IMR-90 (cell line): ENCODE data around the gene CDK11B. TPM values are rescaled to one million over a fixed set of nuclear protein-coding genes. Genes with fewer than 3 reads are reported as not detected.

Experiments
- ATAC-seq: fragments of 200-7000 bp; cut with Tn5 transposase; 2 replicates; pipeline ENCODE4 v1.9.1; 2020; ENCODE audit warnings: low read depth, mild to moderate bottlenecking, moderate library complexity
- BruUV-seq: library from RNA; stranded (reverse); fragments of 400-500 nt; replicated peaks from 2 replicates; lab custom pipeline; 2021; lab: Mats Ljungman, UMichigan
- CTCF ChIA-PET: fragments of 300-600 bp; formaldehyde crosslinking; extraction: SDS; loops from one replicate; lab custom pipeline; 2021; ENCODE audit warnings: antibody characterized with exemption; lab: Yijun Ruan, JAX
- POLR2A ChIA-PET: fragments of 300-600 bp; sonication (Branson Sonifier 250); formaldehyde crosslinking; loops from one replicate; lab custom pipeline; 2022; ENCODE audit warnings: antibody characterized with exemption; ENCODE audit not compliant: unreplicated experiment; lab: Charles Lee
- DNase-seq: peaks from one replicate; pipeline ENCODE4 v3.0.0; 2013
- H2AFZ ChIP-seq: replicated peaks from 2 replicates; pipeline ENCODE3; 2013; ENCODE audit warnings: low read length, mild to moderate bottlenecking; ENCODE audit not compliant: poor library complexity
- H2AK5ac ChIP-seq: 2 replicates; pipeline ENCODE4 v1.6.1; 2013; ENCODE audit warnings: low read depth, low read length, inconsistent platforms
- H2AK9ac ChIP-seq: replicated peaks from 2 replicates; pipeline ENCODE3; 2013; ENCODE audit warnings: mild to moderate bottlenecking, low read depth, low read length, moderate library complexity; ENCODE audit not compliant: poor library complexity
- H2BK120ac ChIP-seq: 2 replicates; pipeline ENCODE4 v1.6.1; 2013; ENCODE audit warnings: low read depth, low read length, inconsistent platforms
- H2BK15ac ChIP-seq: 3 replicates; pipeline ENCODE4 v1.6.1; 2013; ENCODE audit warnings: low read depth, low read length, inconsistent platforms
- H2BK20ac ChIP-seq: 2 replicates; pipeline ENCODE4 v1.6.1; 2013; ENCODE audit warnings: low read depth, mild to moderate bottlenecking, inconsistent platforms, low read length, moderate library complexity
- H2BK5ac ChIP-seq: 2 replicates; pipeline ENCODE4 v1.6.1; 2013; ENCODE audit warnings: mild to moderate bottlenecking, low read depth, low read length, inconsistent platforms; ENCODE audit not compliant: poor library complexity, severe bottlenecking
- H3K14ac ChIP-seq: replicated peaks from 2 replicates; pipeline ENCODE4 v1.6.1; 2013; ENCODE audit warnings: low read depth, low read length, inconsistent platforms
- H3K18ac ChIP-seq: 2 replicates; pipeline ENCODE4 v1.6.1; 2013; ENCODE audit warnings: low read depth, low read length, control low read depth
- H3K23ac ChIP-seq: 2 replicates; pipeline ENCODE4 v1.6.1; 2013; ENCODE audit warnings: low read depth, low read length, inconsistent platforms
- H3K27ac ChIP-seq: 2 replicates; pipeline ENCODE4 v1.5.1; 2013; ENCODE audit warnings: mild to moderate bottlenecking, control low read depth, low read length; ENCODE audit not compliant: insufficient read depth
- H3K27me3 ChIP-seq: 2 replicates; pipeline ENCODE4 v1.6.1; 2013; ENCODE audit warnings: low read length; ENCODE audit not compliant: control insufficient read depth, insufficient read depth
- H3K36me3 ChIP-seq: 2 replicates; pipeline ENCODE4 v1.6.1; 2013; ENCODE audit warnings: low read length, mixed read lengths; ENCODE audit not compliant: control insufficient read depth, insufficient read depth
- H3K4ac ChIP-seq: 2 replicates; pipeline ENCODE4 v1.6.1; 2013; ENCODE audit warnings: low read depth, low read length, inconsistent platforms
- H3K4me1 ChIP-seq: 2 replicates; pipeline ENCODE4 v1.6.1; 2013; ENCODE audit warnings: low read length, mixed read lengths; ENCODE audit not compliant: control insufficient read depth, insufficient read depth
- H3K4me2 ChIP-seq: 2 replicates; pipeline ENCODE4 v1.6.1; 2013; ENCODE audit warnings: low read depth, mild to moderate bottlenecking, control low read depth, low read length, moderate library complexity
- H3K4me3 ChIP-seq: 2 replicates; pipeline ENCODE4 v1.5.1; 2013; ENCODE audit warnings: low read depth, mild to moderate bottlenecking, control low read depth, low read length, moderate library complexity; ENCODE audit not compliant: insufficient read depth
- H3K56ac ChIP-seq: 2 replicates; pipeline ENCODE4 v1.6.1; 2013; ENCODE audit warnings: low read length, inconsistent platforms; ENCODE audit not compliant: insufficient read depth; ENCODE audit errors: extremely low read depth
- H3K79me1 ChIP-seq, 2 experiments: 2 replicates each; pipeline ENCODE4 v1.6.1; 2013; ENCODE audit warnings: low read length in 2 of 2, inconsistent platforms in 1 of 2, low read depth in 1 of 2
- H3K9ac ChIP-seq: 2 replicates; pipeline ENCODE4 v1.6.1; 2013; ENCODE audit warnings: low read depth, low read length, control low read depth
- H3K9me1 ChIP-seq: 2 replicates; pipeline ENCODE4 v1.6.1; 2013; ENCODE audit warnings: low read length, inconsistent platforms; ENCODE audit not compliant: insufficient read depth
- H3K9me3 ChIP-seq: 2 replicates; pipeline ENCODE4 v1.6.1; 2013; ENCODE audit warnings: low read length; ENCODE audit not compliant: control insufficient read depth, insufficient read depth
- H4K20me1 ChIP-seq: 2 replicates; pipeline ENCODE4 v1.6.1; 2013; ENCODE audit warnings: low read length, inconsistent platforms; ENCODE audit not compliant: insufficient read depth
- H4K5ac ChIP-seq: 2 replicates; pipeline ENCODE4 v1.6.1; 2013; ENCODE audit warnings: mild to moderate bottlenecking, low read depth, low read length, control low read depth
- H4K8ac ChIP-seq, 2 experiments: 2 replicates each; pipeline ENCODE4 v1.6.1; 2013; ENCODE audit warnings: low read depth in 2 of 2, low read length in 2 of 2, control low read depth in 1 of 2, inconsistent platforms in 1 of 2
- H4K91ac ChIP-seq: 2 replicates; pipeline ENCODE4 v1.6.1; 2013; ENCODE audit warnings: low read depth, low read length, inconsistent platforms; ENCODE audit not compliant: insufficient read depth
- BHLHE40 ChIP-seq: fragments of 150-350 bp; IDR thresholded peaks from 2 replicates; pipeline ENCODE4 v1.6.1; 2016; ENCODE audit warnings: mild to moderate bottlenecking, low read depth, low read length
- CEBPB ChIP-seq: IDR thresholded peaks from 2 replicates; pipeline ENCODE4 v1.6.1; 2012; ENCODE audit warnings: low read depth, low read length, improper control_type of control experiment
- CTCF ChIP-seq: conservative IDR thresholded peaks from 2 replicates; pipeline ENCODE4 v1.5.1; 2012; ENCODE audit warnings: mild to moderate bottlenecking, low read depth, low read length, improper control_type of control experiment
- ELK1 ChIP-seq: fragments of 150-350 bp; IDR thresholded peaks from 2 replicates; pipeline ENCODE4 v1.6.1; 2016; ENCODE audit warnings: low read depth, mild to moderate bottlenecking, low read length, moderate library complexity, borderline replicate concordance
- FOS ChIP-seq: fragments of 150-350 bp; IDR thresholded peaks from 2 replicates; pipeline ENCODE4 v1.6.1; 2016; ENCODE audit warnings: low read depth, low read length
- MAZ ChIP-seq: IDR thresholded peaks from 2 replicates; pipeline ENCODE4 v1.6.1; 2012; ENCODE audit warnings: low read depth, mild to moderate bottlenecking, low read length, improper control_type of control experiment, moderate library complexity, borderline replicate concordance
- NFE2L2 ChIP-seq: fragments of 150-350 bp; IDR thresholded peaks from 2 replicates; pipeline ENCODE4 v1.6.1; 2016; ENCODE audit warnings: low read depth, mild to moderate bottlenecking, low read length
- POLR2A ChIP-seq: IDR thresholded peaks from 2 replicates; pipeline ENCODE4 v1.6.1; 2012; ENCODE audit warnings: mild to moderate bottlenecking, low read depth, low read length
- RAD21 ChIP-seq: IDR thresholded peaks from 2 replicates; pipeline ENCODE4 v1.6.1; 2012; ENCODE audit warnings: low read length, improper control_type of control experiment
- RCOR1 ChIP-seq: IDR thresholded peaks from 2 replicates; pipeline ENCODE4 v1.6.1; 2012; ENCODE audit warnings: mild to moderate bottlenecking, low read length, improper control_type of control experiment; ENCODE audit not compliant: insufficient replicate concordance
- RFX5 ChIP-seq: IDR thresholded peaks from 2 replicates; pipeline ENCODE4 v1.8.0; 2012; ENCODE audit warnings: low read depth, mild to moderate bottlenecking, low read length, moderate library complexity
- SMC3 ChIP-seq: fragments of 150-350 bp; IDR thresholded peaks from 2 replicates; pipeline ENCODE4 v1.6.1; 2016; ENCODE audit warnings: low read depth, mild to moderate bottlenecking, antibody characterized with exemption, low read length, moderate library complexity
- USF2 ChIP-seq: fragments of 150-350 bp; IDR thresholded peaks from 2 replicates; pipeline ENCODE4 v1.6.1; 2017; ENCODE audit warnings: mild to moderate bottlenecking, antibody characterized with exemption, low read length, low read depth
- whole genome bisulfite sequencing, 2 experiments: methylation state at CpG; one replicate each; pipeline versions ENCODE4 v1.1.5 to v1.1.7; 2013; ENCODE audit warnings: missing lambda C conversion rate in 2 of 2; ENCODE audit not compliant: insufficient read length in 1 of 2; ENCODE audit errors: extremely low coverage in 2 of 2; 5-methylcytosine and 5-hydroxymethylcytosine counted together
- dilution Hi-C: fragments of 300-500 bp; cut with HindIII; formaldehyde crosslinking; loops from one replicate; pipeline ENCODE4 v1.14.3; 2018; ENCODE audit warnings: low sequenced_read_pairs; ENCODE audit not compliant: unreplicated experiment
- in situ Hi-C: fragments of 300-500 bp; cut with MboI; formaldehyde crosslinking; loops from 3 replicates; pipeline ENCODE4 v1.14.3; 2019; ENCODE audit warnings: low sequenced_read_pairs, inconsistent platforms, mixed read lengths
- intact Hi-C: fragments of 100-400 bp; cut with micrococcal nuclease; formaldehyde crosslinking; loops from 2 replicates; pipeline ENCODE4 v1.10.0; 2022
- polyA plus RNA-seq, 3 experiments: library from polyadenylated mRNA; depleted of rRNA; stranded (reverse); fragments of >200 nt; gene quantifications; 2 replicates each; pipeline ENCODE4 v1.2.3, GENCODE V29; 2012; ENCODE audit warnings: low replicate concordance in 1 of 3
- total RNA-seq: library from RNA; depleted of rRNA; stranded (reverse); fragments of >200 nt; gene quantifications from 2 replicates; pipeline ENCODE4 v1.2.3, GENCODE V29; 2012

The CDK11B gene
- total and polyA plus RNA-seq, 2 of the 4 experiments (the other 2 are of a cell fraction): 8.2 to 19.1 TPM

DNA sequence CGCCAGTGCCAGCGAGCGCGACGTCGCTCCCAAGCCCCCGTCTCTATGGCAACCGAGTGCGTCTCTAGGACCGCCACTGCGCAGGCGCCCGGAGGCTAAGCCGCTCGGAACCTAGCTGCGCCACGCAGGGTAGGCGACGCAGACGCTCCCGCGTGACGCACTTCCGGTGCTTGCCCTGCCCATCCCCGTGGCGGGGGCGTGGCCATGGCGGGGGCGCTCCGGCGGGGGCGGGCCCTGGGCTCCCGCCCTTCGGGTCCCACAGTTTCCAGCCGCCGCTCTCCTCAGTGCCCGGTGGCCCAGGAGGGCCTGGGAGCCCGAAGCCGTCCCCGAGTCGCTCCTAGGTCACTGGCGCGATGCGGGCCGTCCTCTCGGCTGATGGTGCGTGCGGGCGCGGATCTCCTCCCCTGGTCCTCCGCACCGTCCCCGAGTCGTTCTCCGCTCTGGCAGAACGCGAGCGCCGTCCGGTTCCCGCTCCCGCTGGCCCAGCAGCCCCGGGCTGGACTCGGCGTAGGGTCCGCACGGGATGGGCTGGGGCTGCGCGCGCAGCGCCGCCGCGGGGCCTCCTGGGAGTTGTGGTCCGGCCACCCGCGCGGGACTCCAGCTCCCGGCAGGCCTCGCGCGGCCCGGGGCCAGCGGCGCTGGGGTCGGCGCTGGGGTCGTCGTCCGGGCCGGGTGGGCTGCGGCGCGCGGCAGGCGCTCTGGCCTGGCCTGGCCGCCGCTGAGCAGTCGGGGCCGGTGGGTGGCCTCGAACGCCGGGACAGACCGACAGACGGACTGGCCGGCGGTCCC, 43.4 kb downstream of the CDK11B start, which contains the start of gene MIB2:
MIB2 (plus strand) TSS at position 245 of the 789 bp plus-strand sequence. CDS start 7,953 bp downstream, outside the sequence.
- H3K14ac ChIP-seq: peak within 1 kb of the TSS; percentile 97
- H3K9ac ChIP-seq: peak within 1 kb of the TSS; percentile 100
- H2BK15ac ChIP-seq: 0 out of 3 replicates have a peak within 1 kb of the TSS, but pooled peaks have one; percentile 28
- H2AK9ac ChIP-seq: peak within 1 kb of the TSS; percentile 100
- H4K5ac ChIP-seq: peak within 1 kb of the TSS; percentile 98
- peak; percentile 90 for ATAC-seq
- H4K91ac ChIP-seq: peak within 1 kb of the TSS; percentile 98
- no peak within 1 kb of the TSS for H2BK20ac ChIP-seq
- H2AFZ ChIP-seq: peak within 1 kb of the TSS; percentile 95
- peak within 1 kb of the TSS; percentile 92 for H3K18ac ChIP-seq
- ChIA-PET POLR2A (interaction anchor here (0.6 kb wide), 1 partner anchor 26 kb away, joined by 3 read pairs; no protein-coding TSS in a partner anchor), CTCF (no interaction called here)
- DNase-seq: peak; percentile 95
- H3K4me2 ChIP-seq: peak within 1 kb of the TSS; percentile 85
- intact Hi-C loops (loop anchor here (2.0 kb wide), 1 partner anchor 43 kb away; the partner anchor contains the start of gene CDK11B), dilution Hi-C loops (no loop called here), in situ Hi-C loops (no loop called here)
- peak within 1 kb of the TSS; percentile 99 for H2BK5ac ChIP-seq
- H2BK120ac ChIP-seq: peak within 1 kb of the TSS; percentile 58; the same call in 1 of the 2 replicates
- H3K9me1 ChIP-seq: peaks cover 11% of the 10 kb centered on the region; the same call in 1 of the 2 replicates
- peak within 1 kb of the TSS; percentile 94 for H3K4me3 ChIP-seq
- H3K27ac ChIP-seq: peak within 1 kb of the TSS; percentile 100
- no TSS peak for BruUV-seq
- peaks cover 10% of the 10 kb centered on the region; the same call in 1 of the 2 replicates for H3K36me3 ChIP-seq
- peak within 1 kb of the TSS; percentile 86 for H3K56ac ChIP-seq
- no peaks in the 10 kb centered on the region for H3K9me3 ChIP-seq
- H3K4ac ChIP-seq: peak within 1 kb of the TSS; percentile 98
- peak within 1 kb of the TSS; percentile 95 for H3K23ac ChIP-seq
- 1% methylated on average over 83 of the region's 107 CpGs; no CpG with 5 or more reads in 1 of the 2 experiments for WGBS, 2 experiments
- peak within 1 kb of the TSS; percentile 96 for H2AK5ac ChIP-seq
- peaks cover 16 to 54% of the 10 kb centered on the region in 2 experiments; a peak in 3 of 4 replicates for H3K79me1 ChIP-seq
- peaks cover 41% of the 10 kb centered on the region for H4K20me1 ChIP-seq
- H3K27me3 ChIP-seq: no peaks in the 10 kb centered on the region
- H3K4me1 ChIP-seq: peaks cover 7% of the 10 kb centered on the region
- peak within 1 kb of the TSS; percentile 79 to 99 for H4K8ac ChIP-seq
- TF ChIP-seq CEBPB: no peak
- peak; percentile 57; the same call in 1 of the 2 replicates for TF ChIP-seq USF2
- no peak for TF ChIP-seq RAD21
- TF ChIP-seq ELK1: 0 out of 2 replicates have a peak, but pooled peaks have one; percentile 64
- no peak for TF ChIP-seq NFE2L2
- TF ChIP-seq MAZ: peak; percentile 81; the same call in 1 of the 2 replicates
- peak; percentile 87 for TF ChIP-seq RFX5
- no peak for TF ChIP-seq RCOR1
- no peak for TF ChIP-seq SMC3
- TF ChIP-seq FOS: no peak
- TF ChIP-seq CTCF: no peak
- TF ChIP-seq POLR2A: peak; percentile 97
- TF ChIP-seq BHLHE40: peak; percentile 22
